Activated CD8-positive, alpha-beta memory T cell treated with anti-CD3 and anti-CD28 coated beads, Interleukin-2, amount 50 U/mL, for 1 hour (primary cell): Measurements from ENCODE around the gene POLH.
A peak's percentile ranks its signal among the peaks of the same experiment; 100 is the strongest.

Experiments
- DNase-seq: peaks from one replicate; pipeline ENCODE4 v3.0.0-alpha.2; 2020; ENCODE audit errors: extremely low read depth

The POLH gene

GRCh38 chr6:43606019-43606418 lies 30.0 kb downstream of the POLH start:
- DNase-seq = no peak

- DNase-seq = no peak
Observed at GRCh38 chr6:43608310-43608763, 32.4 kb downstream of the POLH start.

DNA sequence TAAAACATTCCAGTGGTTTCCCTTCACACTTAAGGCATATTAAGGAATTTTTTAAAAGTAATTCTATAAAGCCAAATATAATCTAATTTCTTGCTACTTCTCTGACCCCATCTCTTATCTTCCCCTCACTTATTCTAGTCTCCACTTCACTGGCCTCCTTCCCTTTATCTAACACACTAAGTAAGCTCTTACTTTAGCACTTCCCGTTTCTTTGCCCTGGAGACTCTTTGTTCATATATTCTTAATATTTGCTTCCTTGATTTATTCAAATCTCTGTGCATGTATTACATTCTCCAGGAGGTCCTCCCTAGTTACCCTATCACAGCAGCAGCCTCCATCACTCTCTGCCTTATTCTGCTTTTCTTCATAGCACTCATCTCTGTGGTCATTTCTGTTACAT lies 32.8 kb downstream of the POLH start:
- DNase-seq = no peak

DNA sequence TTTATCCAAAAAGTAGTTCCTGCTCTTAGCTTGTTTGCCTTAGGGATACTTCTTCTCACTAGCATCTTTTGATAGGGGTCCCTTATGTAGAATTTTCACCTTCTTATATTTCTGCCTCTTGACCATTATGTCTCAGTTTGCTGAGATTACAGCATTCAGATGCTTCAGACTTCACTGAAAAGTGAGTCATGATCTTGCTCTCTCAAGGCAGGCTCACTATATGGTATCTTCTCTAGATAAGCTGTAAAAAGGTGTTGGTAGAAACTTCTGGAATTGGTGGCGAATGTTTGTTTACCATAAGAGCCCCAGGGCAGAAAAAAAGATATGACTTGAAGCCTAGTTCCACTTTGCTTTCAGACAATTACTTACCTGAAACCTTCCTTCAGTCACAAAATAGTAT lies 33.4 kb downstream of the POLH start:
- DNase-seq = no peak

GRCh38 chr6:43610431-43610830 lies 34.4 kb downstream of the POLH start:
- DNase-seq = no peak

DNA sequence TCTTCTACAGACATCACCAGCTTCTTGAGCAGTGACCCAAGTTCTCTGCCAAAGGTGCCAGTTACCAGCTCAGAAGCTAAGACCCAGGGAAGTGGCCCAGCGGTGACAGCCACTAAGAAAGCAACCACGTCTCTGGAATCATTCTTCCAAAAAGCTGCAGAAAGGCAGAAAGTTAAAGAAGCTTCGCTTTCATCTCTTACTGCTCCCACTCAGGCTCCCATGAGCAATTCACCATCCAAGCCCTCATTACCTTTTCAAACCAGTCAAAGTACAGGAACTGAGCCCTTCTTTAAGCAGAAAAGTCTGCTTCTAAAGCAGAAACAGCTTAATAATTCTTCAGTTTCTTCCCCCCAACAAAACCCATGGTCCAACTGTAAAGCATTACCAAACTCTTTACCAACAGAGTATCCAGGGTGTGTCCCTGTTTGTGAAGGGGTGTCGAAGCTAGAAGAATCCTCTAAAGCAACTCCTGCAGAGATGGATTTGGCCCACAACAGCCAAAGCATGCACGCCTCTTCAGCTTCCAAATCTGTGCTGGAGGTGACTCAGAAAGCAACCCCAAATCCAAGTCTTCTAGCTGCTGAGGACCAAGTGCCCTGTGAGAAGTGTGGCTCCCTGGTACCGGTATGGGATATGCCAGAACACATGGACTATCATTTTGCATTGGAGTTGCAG lies 37.9 kb downstream of the POLH start:
- no peak for DNase-seq

GRCh38 chr6:43614396-43614730 lies 38.4 kb downstream of the POLH start:
- DNase-seq = no peak

GRCh38 chr6:43616725-43617472 lies 40.9 kb downstream of the POLH start:
- no peak for DNase-seq

DNA sequence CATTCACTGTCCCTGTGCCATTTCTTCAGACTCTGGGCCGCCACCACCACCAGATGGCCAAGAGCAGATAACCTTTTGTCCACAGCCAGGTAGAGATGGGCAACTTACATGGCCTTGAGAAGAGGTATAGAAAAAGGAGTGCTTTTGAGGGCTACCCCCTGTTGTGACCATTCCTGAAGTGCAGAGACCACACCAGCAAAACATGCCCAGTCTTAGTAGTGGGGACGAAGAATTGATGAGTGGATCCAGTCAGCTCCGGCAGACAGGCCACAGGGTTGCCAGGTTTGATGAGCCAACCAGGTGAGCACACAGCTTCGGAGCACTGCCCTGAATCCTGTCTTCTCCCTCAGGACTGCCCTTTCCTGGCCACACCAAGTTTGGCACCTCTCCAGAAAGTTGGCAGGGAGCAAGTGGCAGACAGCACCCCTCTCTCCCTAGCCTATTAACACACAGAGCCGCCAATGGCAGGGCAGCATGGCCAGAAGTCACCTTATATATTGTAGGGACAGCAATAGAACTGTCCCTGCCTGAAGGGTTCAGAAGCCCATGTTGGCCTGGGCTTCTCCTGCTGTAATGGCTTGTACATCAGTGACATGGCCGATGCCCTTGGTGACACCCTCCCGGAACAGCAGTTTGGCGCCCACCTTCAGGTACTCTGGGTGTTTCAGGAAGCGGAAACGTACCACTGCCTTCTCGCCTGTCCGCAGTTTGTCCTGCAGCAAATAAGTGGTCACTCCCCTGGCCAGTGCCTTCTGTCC lies 45.3 kb downstream of the POLH start:
- no peak for DNase-seq

DNA sequence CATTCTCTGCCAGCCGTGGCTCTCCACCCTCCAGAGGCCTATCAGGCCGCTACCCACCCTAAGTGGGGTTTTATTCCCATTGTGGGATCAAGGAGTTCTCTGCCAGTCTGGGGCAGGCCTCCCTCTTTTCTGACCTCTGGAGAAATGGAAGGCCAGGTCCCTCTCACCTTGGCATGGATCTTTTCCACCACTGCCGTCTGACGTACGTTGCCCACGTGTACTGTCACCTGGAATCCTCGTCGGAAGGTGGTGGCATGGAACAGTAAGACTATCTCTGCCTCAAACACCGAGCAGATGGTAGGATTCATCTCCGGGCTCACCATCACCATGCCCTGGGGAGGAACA lies 45.8 kb downstream of the POLH start:
- no peak for DNase-seq

- DNase-seq = no peak
Observed at GRCh38 chr6:43622541-43622940, 46.6 kb downstream of the POLH start.

GRCh38 chr6:43623880-43624785 lies 48.1 kb downstream of the POLH start:
- DNase-seq = no peak

GRCh38 chr6:43624786-43625288 lies 48.9 kb downstream of the POLH start:
- DNase-seq = no peak

DNA sequence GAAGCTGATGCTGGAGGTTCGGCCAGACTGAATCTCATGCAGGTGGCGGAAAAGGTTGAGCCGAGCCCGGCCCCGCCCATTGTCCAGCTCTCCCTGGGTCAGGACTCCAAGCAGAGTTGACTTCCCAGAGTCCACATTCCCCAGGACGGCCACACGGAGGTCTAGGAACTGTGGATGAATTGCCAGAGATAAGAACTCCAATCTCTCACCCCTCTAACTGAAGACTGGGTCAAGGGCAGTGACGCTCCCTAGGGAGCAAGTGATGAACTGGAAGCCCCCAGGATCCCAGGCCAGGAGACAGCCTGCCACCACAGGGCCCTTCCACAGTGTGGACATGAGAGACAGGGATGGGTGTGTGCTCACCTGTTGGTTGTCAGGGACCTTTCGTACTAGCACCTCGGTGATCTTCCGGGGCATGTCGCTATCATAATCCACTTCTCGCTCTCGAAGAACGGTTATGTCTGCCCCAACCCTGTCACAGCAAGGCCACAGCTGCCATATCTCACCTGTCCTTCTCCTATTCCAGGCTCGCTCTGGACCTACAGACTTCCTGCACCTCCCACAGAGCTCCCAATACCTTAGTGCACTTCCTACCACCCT lies 49.5 kb downstream of the POLH start:
- no peak for DNase-seq

GRCh38 chr6:43627008-43627825 lies 51.2 kb downstream of the POLH start:
- no peak for DNase-seq

DNA sequence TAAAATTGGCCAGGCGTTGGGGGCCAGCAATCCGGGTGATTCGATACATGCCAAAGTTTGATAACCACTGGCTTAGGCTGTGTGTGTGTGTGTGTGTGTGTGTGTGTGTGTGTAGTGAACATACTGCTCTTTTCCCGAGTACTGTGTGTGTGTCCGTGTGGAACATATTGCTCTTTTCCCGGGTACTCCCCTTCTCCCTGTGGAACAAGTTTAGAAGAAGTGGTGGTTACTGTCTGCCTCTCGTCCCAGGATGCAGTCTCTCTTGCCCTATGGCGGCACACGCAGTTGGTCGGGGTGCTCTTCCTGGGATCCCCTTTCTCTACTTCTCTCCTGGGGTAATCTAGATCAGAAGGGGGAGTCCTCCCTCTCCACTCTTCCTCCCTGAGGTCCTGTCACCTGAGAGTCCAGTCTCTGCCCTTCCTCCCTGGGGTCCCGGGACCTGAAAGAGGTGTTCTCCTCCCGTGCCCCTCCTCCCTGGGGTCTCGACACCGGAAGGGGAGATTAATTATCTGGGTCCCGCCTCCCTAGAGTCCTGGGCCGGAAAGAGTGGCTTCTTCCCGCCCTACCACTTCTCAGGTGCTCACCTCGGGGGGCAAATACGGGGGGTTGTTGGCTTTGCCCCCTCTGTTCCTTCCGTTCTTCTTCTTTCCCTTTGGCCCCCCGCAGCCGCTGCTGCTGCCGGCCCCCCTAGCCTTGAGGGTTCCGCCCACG lies 52.6 kb downstream of the POLH start:
- DNase-seq = no peak

DNA sequence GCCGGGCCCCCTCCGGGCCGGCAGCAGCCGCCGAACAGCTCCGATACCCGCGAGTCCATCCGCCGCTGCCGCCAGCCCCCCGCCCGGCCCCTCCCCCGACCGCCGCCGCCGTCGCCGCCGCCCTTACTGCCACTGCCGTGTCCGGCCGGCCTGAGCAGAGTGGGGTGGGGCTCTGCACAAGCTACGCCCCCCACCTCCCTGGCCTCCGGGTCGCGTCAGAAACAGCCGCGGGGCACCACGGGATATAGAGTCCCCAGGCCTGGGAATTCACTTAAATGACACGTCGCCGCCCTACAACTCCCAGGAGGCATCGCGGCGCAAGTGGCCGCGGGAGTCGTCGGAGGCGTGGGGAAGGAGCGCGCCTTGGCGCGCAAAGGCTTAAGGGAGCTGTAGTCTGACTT lies 53.1 kb downstream of the POLH start, which contains the start of gene GTPBP2:
Gene GTPBP2 (minus strand): TSS at position 161 of the 401 bp plus-strand sequence. CDS start 102 bp downstream, at position 59.
- DNase-seq = peak; percentile 79

DNA sequence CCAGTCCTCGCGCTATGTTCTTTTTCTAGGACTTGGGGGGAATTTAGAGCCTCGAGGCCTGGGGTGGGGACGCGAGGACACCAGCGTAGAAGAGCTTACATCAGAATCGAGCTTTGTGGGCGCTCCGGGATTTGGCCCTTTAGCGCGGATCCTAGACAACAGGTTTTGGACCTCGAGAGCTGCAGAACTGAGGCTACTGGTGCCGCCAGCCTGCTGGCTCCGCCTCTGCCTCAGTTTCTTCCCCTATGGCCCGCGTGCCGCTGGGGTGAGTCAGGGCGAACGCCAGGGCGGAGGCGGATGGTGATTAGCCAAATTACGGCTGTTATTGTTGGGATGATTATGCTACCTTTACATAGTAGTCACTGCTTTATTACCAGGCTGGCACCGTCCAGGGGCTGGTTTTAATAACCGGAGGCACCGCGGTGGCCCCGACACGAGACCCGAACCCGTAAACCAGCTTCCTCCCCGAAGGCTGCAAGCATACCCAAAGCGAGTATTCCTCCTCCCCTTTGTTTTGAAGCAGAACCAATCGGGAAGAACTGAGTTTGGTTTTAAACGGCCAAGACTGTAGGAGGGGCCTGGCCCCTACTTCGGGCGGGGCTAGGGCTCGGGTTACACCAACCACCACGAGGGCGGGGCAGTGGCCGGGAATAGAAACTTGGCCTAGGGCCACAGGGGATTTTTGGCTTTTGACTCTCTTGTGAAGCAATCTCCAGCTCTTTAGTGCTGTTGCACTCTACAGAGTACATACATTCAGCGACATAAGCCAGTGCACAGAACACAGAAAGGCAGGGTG lies 53.7 kb downstream of the POLH start:
- peak; percentile 62 for DNase-seq
